HG03108 (cell line): ENCODE data around the gene DIP2B.
A peak's percentile ranks its signal among the peaks of the same experiment; 100 is the strongest.
"Not testable (repeated sequence)": the region's sequence is repeated elsewhere in the genome, so short reads cannot be mapped to it uniquely, and the experiment has no call there.

Source experiments
- ATAC-seq: cut with Tn5 transposase; IDR thresholded peaks from one replicate; pipeline ENCODE4 v1.9.1; 2021; ENCODE audit warnings: moderate library complexity; ENCODE audit not compliant: unreplicated experiment

Gene DIP2B

DNA sequence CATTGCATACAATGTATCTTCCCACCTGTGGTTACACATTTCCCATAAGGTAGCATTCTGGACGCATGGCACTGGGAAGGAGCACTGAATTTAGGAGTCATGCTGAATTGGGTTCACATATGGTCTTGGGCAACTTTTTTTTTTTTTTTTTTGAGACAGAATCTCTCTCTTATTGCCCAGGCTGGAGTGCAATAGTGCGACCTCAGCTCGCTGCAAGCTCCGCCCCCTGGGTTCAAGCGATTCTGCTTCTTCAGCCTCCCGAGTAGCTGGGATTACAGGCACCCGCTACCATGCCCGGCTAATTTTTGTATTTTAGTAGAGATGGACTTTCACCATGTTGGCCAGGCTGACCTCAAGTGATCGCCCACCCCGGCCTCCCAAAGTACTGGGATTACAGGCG is 13.3 kb downstream of the DIP2B start:
- no peak for ATAC-seq

- no peak for ATAC-seq
Observed at GRCh38 chr12:50519353-50519752, 14.6 kb downstream of the DIP2B start.

- no peak for ATAC-seq
Observed at GRCh38 chr12:50520416-50521207, 15.8 kb downstream of the DIP2B start.

DNA sequence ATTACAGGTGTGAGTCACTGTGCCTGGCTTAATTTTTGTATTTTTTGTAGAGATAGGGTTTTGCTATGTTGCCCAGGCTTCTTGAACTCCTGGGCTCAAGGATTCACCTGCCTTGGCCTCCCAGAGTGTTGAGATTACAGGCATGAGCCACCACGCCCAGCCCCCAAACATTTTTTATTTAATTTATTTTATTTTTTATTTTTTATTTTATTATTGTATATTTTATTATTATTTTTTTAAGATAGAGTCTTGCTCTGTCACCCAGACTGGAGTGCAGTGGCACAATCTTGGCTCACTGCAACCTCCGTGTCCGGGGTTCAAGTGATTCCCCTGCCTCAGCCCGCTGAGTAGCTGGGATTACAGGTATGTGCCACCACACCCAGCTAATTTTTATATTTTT is 17.0 kb downstream of the DIP2B start:
- not testable (repeated sequence) for ATAC-seq

- ATAC-seq = no peak
Observed at GRCh38 chr12:50523772-50524171, 19.0 kb downstream of the DIP2B start.

GRCh38 chr12:50524621-50525020 is 19.8 kb downstream of the DIP2B start:
- ATAC-seq = no peak

DNA sequence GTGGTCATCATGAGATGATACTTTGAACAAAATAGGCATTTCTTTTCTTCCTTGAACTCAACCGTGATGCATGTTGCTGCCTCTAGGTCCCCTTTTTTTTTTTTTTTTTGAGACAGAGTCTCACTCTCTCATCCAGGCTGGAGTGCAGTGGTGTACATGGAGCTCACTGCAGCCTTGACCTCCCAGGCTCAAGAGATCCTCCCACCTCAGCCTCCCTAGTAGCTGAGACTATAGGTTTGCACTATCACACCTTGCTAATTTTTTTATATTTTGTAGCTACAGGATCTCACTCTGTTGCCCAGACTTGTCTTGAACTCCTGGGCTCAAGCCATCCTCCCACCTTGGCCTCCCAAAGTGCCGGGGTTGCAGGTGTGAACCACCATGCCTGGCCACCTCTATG is 20.6 kb downstream of the DIP2B start:
- no peak for ATAC-seq

DNA sequence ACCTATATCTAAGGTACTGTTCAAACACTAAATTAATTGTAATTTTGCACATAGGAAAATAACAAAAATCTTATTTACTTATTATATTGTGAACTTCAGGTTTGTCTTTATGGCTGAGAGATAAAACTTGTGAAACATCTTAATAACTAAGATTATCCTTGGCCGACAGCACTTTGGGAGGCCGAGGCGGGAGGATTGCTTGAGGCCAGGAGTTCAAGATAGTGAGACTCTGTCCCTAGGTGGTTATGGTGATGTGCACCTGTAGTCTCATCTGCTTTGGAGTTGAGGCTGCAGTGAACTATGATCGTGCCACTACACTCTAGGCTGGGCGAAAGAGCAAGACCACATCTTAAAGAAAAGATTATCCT is 22.6 kb downstream of the DIP2B start:
- ATAC-seq = no peak

DNA sequence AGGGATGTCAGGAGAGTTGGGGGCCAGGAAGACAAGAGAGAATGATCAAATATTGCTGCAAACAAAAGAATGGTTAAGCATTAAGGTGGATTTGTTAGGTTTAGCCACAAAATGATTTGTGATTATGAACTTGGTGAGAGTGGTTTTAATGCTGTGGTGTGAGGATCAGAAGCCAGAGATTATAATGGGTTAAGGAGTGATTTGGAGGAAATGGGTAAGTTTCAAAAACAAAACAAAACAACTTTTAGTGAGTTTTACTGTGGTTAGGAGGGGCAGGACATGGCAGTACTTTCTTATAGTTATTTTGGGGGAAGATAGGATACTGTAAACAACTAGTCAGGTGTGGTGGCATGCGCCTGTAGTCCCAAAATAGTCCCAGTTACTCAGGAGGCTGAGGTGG is 24.0 kb downstream of the DIP2B start:
- no peak for ATAC-seq

- no peak for ATAC-seq
Observed at GRCh38 chr12:50529345-50529744, 24.6 kb downstream of the DIP2B start.

GRCh38 chr12:50530532-50530931 is 25.7 kb downstream of the DIP2B start:
- ATAC-seq = no peak

GRCh38 chr12:50533203-50533584 is 28.4 kb downstream of the DIP2B start:
- no peak for ATAC-seq

DNA sequence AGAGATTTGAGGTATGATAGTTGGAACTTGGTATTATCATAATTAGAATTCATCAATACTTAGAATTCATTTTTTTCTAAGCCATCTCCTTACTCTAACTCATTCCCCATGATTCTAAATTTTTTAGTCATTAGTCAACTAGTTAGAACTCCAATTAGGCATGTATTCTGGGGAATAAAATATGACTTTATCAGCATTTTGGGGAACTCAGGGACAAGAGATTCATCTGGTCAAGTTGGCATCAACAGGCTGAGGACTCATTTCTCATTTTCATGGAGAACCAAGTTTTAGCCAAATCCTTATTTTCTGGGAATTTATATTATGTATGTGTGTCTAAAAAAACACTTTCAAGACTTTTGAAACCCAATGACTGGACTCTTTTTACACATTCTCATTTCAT is 29.2 kb downstream of the DIP2B start:
- no peak for ATAC-seq

GRCh38 chr12:50536831-50537537 is 32.2 kb downstream of the DIP2B start:
- ATAC-seq = no peak

GRCh38 chr12:50537538-50537919 is 32.7 kb downstream of the DIP2B start:
- ATAC-seq = no peak

GRCh38 chr12:50538182-50538581 is 33.4 kb downstream of the DIP2B start:
- ATAC-seq = no peak

GRCh38 chr12:50541139-50541538 is 36.4 kb downstream of the DIP2B start:
- ATAC-seq = no peak

- peak; percentile 49 for ATAC-seq
Observed at GRCh38 chr12:50542448-50542847, 37.7 kb downstream of the DIP2B start.

- not testable (repeated sequence) for ATAC-seq
Observed at GRCh38 chr12:50543188-50543587, 38.4 kb downstream of the DIP2B start.

DNA sequence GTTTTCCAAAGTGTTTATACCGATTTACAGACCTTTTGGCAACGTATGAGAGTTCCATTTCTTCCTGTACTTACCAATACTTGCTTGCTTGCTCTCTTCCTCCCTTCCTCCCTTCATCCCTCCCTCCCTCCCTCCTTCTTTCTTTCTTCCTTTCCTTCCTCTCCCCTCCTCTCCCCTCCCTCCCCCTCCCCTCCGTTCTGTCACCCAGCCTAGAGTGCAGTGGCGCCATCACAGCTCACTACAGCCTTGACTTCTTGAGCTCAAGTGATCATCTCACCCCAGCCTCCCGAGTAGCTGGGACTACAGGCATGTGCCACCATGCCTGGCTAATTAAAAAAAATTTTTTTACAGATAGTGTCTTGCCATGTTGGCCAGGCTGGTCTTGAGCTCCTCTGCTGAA is 40.4 kb downstream of the DIP2B start:
- ATAC-seq = no peak

DNA sequence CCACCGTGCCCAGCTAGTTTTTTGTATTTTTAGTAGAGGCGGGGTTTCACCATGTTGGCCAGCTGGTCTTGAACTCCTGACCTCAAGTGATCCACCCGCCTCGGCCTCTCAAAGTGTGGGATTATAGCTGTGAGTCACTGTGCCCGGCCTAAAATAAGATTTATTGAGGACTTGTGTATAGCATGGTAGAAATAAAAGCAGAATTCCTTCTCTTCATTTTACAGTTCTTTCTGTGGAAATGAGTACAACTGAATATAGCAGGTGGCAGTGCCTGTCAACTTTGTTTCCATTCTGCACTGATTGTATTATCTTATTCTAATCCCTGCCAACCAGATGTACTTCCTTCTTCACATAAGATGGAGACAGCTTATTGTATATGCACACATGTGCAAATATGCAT is 41.0 kb downstream of the DIP2B start:
- no peak for ATAC-seq

DNA sequence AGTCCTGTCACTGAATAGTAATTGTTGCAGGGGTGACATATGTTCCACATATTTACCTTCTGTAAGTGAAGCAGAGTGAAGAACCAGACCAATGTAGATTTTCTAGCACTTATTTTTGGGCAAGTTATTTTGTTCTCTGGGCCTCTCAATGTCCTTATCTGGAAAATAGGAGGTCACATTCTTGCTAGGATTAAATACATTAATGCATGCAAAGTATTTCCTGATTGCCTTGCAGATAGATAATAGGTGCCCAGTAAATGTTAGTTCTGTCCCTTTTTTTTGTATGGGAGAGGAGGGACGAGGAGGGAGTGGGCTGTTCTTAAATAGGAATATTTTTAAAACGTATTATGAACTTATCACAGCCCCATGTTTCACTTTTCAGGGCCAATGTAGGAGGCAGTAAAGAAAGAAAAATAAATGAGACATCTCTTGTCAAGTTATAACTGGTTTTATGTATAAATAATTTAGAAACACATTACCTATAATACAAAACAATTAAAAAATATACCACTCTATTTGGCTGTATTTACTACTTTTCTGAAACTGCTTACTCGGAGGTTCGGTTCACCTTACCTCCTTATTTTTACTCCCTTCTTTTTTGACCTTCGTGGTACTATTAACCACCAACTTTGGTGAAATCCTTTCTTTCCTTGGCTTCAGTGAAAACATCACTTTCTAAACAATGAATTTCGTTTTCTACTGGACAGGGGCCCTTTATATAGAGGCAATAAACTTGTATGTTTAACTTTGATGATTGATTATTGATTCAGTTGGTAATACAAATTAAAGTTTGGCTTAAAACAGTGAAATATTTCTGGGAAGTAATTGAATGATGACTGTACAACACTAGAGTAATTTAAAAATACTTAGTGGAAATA is 41.9 kb downstream of the DIP2B start:
- ATAC-seq = no peak
